ENCODE results near the gene CCDC89.

CCDC89 gene

GRCh38 chr11:85647604-85648299 lies 38.2 kb downstream of the CCDC89 start, which contains the start of gene TMEM126A:
Gene TMEM126A (plus strand): TSS chr11:85647967. CDS start chr11:85650256, 2,289 bp downstream.
- DNase-seq = peak; percentile 83

- no peak for DNase-seq
These were observed 38.9 kb downstream of the CCDC89 start for GRCh38 chr11:85647078-85647477.

GRCh38 chr11:85643191-85643614 lies 42.8 kb downstream of the CCDC89 start:
- DNase-seq = no peak

- DNase-seq = no peak
These were observed 51.2 kb downstream of the CCDC89 start for GRCh38 chr11:85634747-85635146.

Data from NCI-H1436 (cell line).